Endothelial cell of umbilical vein (primary cell): ENCODE measurements around the gene UBE2Q1. TPM values are rescaled to one million over a fixed set of nuclear protein-coding genes. Genes with fewer than 3 reads are reported as not detected.

Source experiments
- BruUV-seq: library from RNA; stranded (reverse); fragments of 400-500 nt; replicated peaks from 2 replicates; lab custom pipeline; 2021; lab: Mats Ljungman, UMichigan
- CTCF ChIA-PET: fragments of 300-600, 350-600 bp; sonication (Branson Sonifier 250); formaldehyde crosslinking; loops from one replicate; lab custom pipeline; 2021; ENCODE audit warnings: antibody characterized with exemption, inconsistent platforms; lab: Charles Lee
- POLR2A ChIA-PET: fragments of 300-600, 350-600 bp; sonication (Branson Sonifier 250); formaldehyde crosslinking; loops from one replicate; lab custom pipeline; 2021; ENCODE audit warnings: antibody characterized with exemption, inconsistent platforms; lab: Charles Lee
- DNase-seq: peaks from one replicate; pipeline ENCODE4 v3.0.0-alpha.2; 2011; ENCODE audit warnings: low read depth, low spot score
- FAIRE-seq: peaks from 2 replicates; lab custom pipeline; 2011; peaks lifted over from hg19 to GRCh38; lab: Jason Lieb, UNC
- H2AFZ ChIP-seq: 2 replicates; pipeline ENCODE4 v1.6.0; 2012; ENCODE audit warnings: low read depth, low read length, control low read depth, inconsistent platforms
- H3K27ac ChIP-seq: 2 replicates; pipeline ENCODE4 v1.5.1; 2011; ENCODE audit warnings: low read depth, mild to moderate bottlenecking, control low read depth, low read length, moderate library complexity; ENCODE audit not compliant: insufficient read depth
- H3K27me3 ChIP-seq, 2 experiments: 2 replicates each; pipeline versions ENCODE4 v1.6.0 to v1.6.1; 2011; ENCODE audit warnings: low read length in 2 of 2, mixed read lengths in 1 of 2; ENCODE audit not compliant: control insufficient read depth in 2 of 2, insufficient read depth in 2 of 2
- H3K36me3 ChIP-seq, 2 experiments: 2 replicates in 1 of 2; 3 replicates in 1 of 2; pipeline ENCODE4 v1.5.1; 2011; ENCODE audit warnings: low read length in 2 of 2, mild to moderate bottlenecking in 1 of 2, moderate library complexity in 1 of 2; ENCODE audit not compliant: control insufficient read depth in 2 of 2, insufficient read depth in 2 of 2; ENCODE audit errors: extremely low read depth in 1 of 2
- H3K4me1 ChIP-seq: 3 replicates; pipeline ENCODE4 v1.5.1; 2011; ENCODE audit warnings: mild to moderate bottlenecking, low read length; ENCODE audit not compliant: control insufficient read depth, insufficient read depth; ENCODE audit errors: extremely low read depth
- H3K4me2 ChIP-seq: 2 replicates; pipeline ENCODE4 v1.6.1; 2011; ENCODE audit warnings: low read length, control low read depth, mixed read lengths; ENCODE audit not compliant: insufficient read depth
- H3K4me3 ChIP-seq, 3 experiments: fragments of 200-600 bp in 1 of 3; sonication (generic), shearing (Covaris generic) in 1 of 3; replicated peaks in 1 of 3; 2 replicates each; pipeline ENCODE4 v1.5.1; 2011 to 2016; ENCODE audit warnings: control low read depth in 3 of 3, low read length in 3 of 3, mild to moderate bottlenecking in 2 of 3, inconsistent platforms in 1 of 3, low read depth in 1 of 3, moderate library complexity in 1 of 3; ENCODE audit not compliant: insufficient read depth in 1 of 3
- H3K79me2 ChIP-seq: 2 replicates; pipeline ENCODE4 v1.6.0; 2012; ENCODE audit warnings: low read length, inconsistent platforms; ENCODE audit not compliant: control insufficient read depth, insufficient read depth
- H3K9ac ChIP-seq: replicated peaks from 2 replicates; pipeline ENCODE3; 2011; ENCODE audit warnings: low read length, control low read depth; ENCODE audit not compliant: insufficient read depth; ENCODE audit errors: extremely low read depth
- H3K9me1 ChIP-seq: replicated peaks from 3 replicates; pipeline ENCODE4 v1.6.0; 2011; ENCODE audit warnings: mild to moderate bottlenecking, low read length; ENCODE audit not compliant: control insufficient read depth, insufficient read depth; ENCODE audit errors: extremely low read depth
- H3K9me3 ChIP-seq: replicated peaks from 2 replicates; pipeline ENCODE4 v1.5.1; 2012; ENCODE audit warnings: low read length, inconsistent platforms; ENCODE audit not compliant: control insufficient read depth, insufficient read depth
- H4K20me1 ChIP-seq: replicated peaks from 2 replicates; pipeline ENCODE3; 2011; ENCODE audit warnings: mild to moderate bottlenecking, low read length; ENCODE audit not compliant: control insufficient read depth, insufficient read depth; ENCODE audit errors: extremely low read depth
- EZH2 ChIP-seq: IDR thresholded peaks from 2 replicates; pipeline ENCODE4 v1.6.1; 2012; ENCODE audit warnings: borderline replicate concordance, low read depth, mild to moderate bottlenecking, moderate library complexity, low read length, inconsistent platforms; ENCODE audit not compliant: severe bottlenecking
- FOS ChIP-seq: IDR thresholded peaks from 2 replicates; pipeline ENCODE4 v1.6.1; 2011; ENCODE audit warnings: mild to moderate bottlenecking, low read length, moderate library complexity, borderline replicate concordance; ENCODE audit not compliant: insufficient read depth
- GATA2 ChIP-seq: IDR thresholded peaks from 2 replicates; pipeline ENCODE4 v1.7.0; 2011; ENCODE audit warnings: low read depth, mild to moderate bottlenecking, moderate library complexity, mixed read lengths, low read length; ENCODE audit not compliant: insufficient read length, insufficient read depth
- MYC ChIP-seq: IDR thresholded peaks from one replicate; pipeline ENCODE4 v1.6.1; 2011; ENCODE audit warnings: mild to moderate bottlenecking, low read depth, low read length
- POLR2A ChIP-seq: IDR thresholded peaks from 2 replicates; pipeline ENCODE4 v1.6.1; 2012; ENCODE audit warnings: low read depth, mild to moderate bottlenecking, control low read depth, low read length
- POLR2AphosphoS5 ChIP-seq: IDR thresholded peaks from 2 replicates; pipeline ENCODE4 v1.6.1; 2012; ENCODE audit warnings: low read depth, mild to moderate bottlenecking, control low read depth, low read length, moderate library complexity; ENCODE audit not compliant: insufficient read depth
- dilution Hi-C: fragments of 300-500 bp; cut with MboI; formaldehyde crosslinking; loops from one replicate; pipeline ENCODE4 v1.15.0; 2019; ENCODE audit warnings: low sequenced_read_pairs; ENCODE audit not compliant: extremely low pct_ligation_motif_present
- intact Hi-C: fragments of 100-400 bp; cut with micrococcal nuclease; formaldehyde crosslinking; loops from one replicate; pipeline ENCODE4 v1.10.0; 2022
- polyA plus RNA-seq, 4 experiments: library from polyadenylated mRNA; depleted of rRNA in 3 of 4; stranded (reverse) in 3 of 4; unstranded in 1 of 4; fragments of >200 nt; gene quantifications; 2 replicates each; pipeline versions ENCODE4 v1.2.1 to v1.2.3, GENCODE V29; 2011 to 2012; ENCODE audit warnings: missing spikeins in 1 of 4
- total RNA-seq: library from RNA; stranded (reverse); gene quantifications from 2 replicates; pipeline ENCODE4 v1.2.3, GENCODE V29; 2021

UBE2Q1 gene
- total and polyA plus RNA-seq, 2 donors (not counting 3 experiments of a cell fraction or from before 2014, with no cell fraction given): 16.5 to 85.4 TPM

GRCh38 chr1:154567386-154568156, 9.1 kb upstream of the UBE2Q1 start, which contains the start of gene CHRNB2:
Gene CHRNB2, plus strand, starts transcription at chr1:154567778. Its CDS starts 267 bp downstream, at chr1:154568045.
- no peaks in the 10 kb centered on the region for H3K79me2 ChIP-seq
- CTCF ChIA-PET: interaction anchor here (0.8 to 2.2 kb wide), 5 partner anchors 8 to 311 kb away, joined by 3 to 17 read pairs (median 6); no protein-coding TSS in a partner anchor
- DNase-seq: peak; percentile 35
- H3K27ac ChIP-seq: no peak within 1 kb of the TSS
- H3K27me3 ChIP-seq: peaks cover 13 to 24% of the 10 kb centered on the region in 2 experiments
- H2AFZ ChIP-seq: no peak within 1 kb of the TSS
- intact Hi-C loops: no loop called here
- no peaks in the 10 kb centered on the region for H3K36me3 ChIP-seq
- POLR2A ChIA-PET: no interaction called here
- no peaks in the 10 kb centered on the region for H3K4me1 ChIP-seq
- H3K9me1 ChIP-seq: no peaks in the 10 kb centered on the region
- no peak for TF ChIP-seq GATA2
- TF ChIP-seq EZH2: peak; percentile 44
- peak; percentile 32 for TF ChIP-seq POLR2AphosphoS5
- BruUV-seq: no TSS peak
- H3K4me2 ChIP-seq: no peak within 1 kb of the TSS
- dilution Hi-C loops: no loop called here
- FAIRE-seq: peak; percentile 48
- no peak within 1 kb of the TSS for H3K9ac ChIP-seq
- no peaks in the 10 kb centered on the region for H3K9me3 ChIP-seq
- no peaks in the 10 kb centered on the region for H4K20me1 ChIP-seq
- H3K4me3 ChIP-seq: no peak within 1 kb of the TSS

- intact Hi-C loops: no loop called here
These were observed 7.4 kb upstream of the UBE2Q1 start for GRCh38 chr1:154565876-154566275.

More at GRCh38 chr1:154565876-154566275, 7.4 kb upstream of the UBE2Q1 start:
- H3K4me1 ChIP-seq: no peaks in the 10 kb centered on the region
- H3K27ac ChIP-seq: no peak overlapping the region
- peaks cover 13 to 24% of the 10 kb centered on the region in 2 experiments for H3K27me3 ChIP-seq
- no peak for DNase-seq
- H2AFZ ChIP-seq: no peak overlapping the region
- ChIA-PET CTCF (interaction anchor here (1.6 kb wide), 1 partner anchor 19 kb away, joined by 4 read pairs; no protein-coding TSS in a partner anchor), POLR2A (no interaction called here)
- no peaks in the 10 kb centered on the region for H3K36me3 ChIP-seq
- dilution Hi-C loops: no loop called here
- no peaks in the 10 kb centered on the region for H3K9me1 ChIP-seq
- no peaks in the 10 kb centered on the region for H4K20me1 ChIP-seq
- no TSS peak for BruUV-seq
- no peaks in the 10 kb centered on the region for H3K79me2 ChIP-seq
- no peak for FAIRE-seq
- H3K4me3 ChIP-seq: no peak overlapping the region
- H3K9ac ChIP-seq: no peak overlapping the region
- H3K4me2 ChIP-seq: no peak overlapping the region
- TF ChIP-seq POLR2A (no peak), FOS (no peak), MYC (no peak)
- no peaks in the 10 kb centered on the region for H3K9me3 ChIP-seq
